Measurements from ENCODE around the gene PNPLA6. TPM values are rescaled to one million over a fixed set of nuclear protein-coding genes. Genes with fewer than 3 reads are reported as not detected.

PNPLA6 gene
- total RNA-seq, 4 donors from 2014 or later, result 115 to 435 (median 147) TPM

DNA sequence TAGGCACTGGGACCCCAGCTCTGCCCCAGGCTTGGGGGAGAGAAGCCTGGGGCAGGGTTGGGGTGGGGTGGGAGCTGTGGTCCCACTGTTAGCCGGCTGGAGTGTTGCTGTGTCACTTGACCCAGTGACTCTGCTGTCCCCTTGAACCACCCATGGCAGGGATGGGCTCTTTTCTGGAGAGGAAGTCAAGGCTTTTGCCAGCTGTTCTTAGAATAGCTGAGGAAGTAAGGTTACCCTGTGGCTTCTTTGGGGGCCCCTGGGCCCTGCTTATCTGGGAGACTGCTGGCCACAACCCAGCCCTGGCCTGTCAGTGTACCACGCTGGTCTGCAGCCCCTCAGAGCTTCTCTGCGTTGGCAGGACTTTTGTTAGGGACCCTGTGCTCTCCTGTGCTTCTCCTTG, 9.1 kb downstream of the PNPLA6 start:
- intact Hi-C loops (cut with DNase I; ENCODE audit: low total_unique reads), result no loop called here
- no peaks in the 10 kb centered on the region for H3K27me3 ChIP-seq
- peak overlapping the region in 2 of 4 donors; percentile 10 to 46 for H3K27ac ChIP-seq
- TF ChIP-seq, protein P1, sequence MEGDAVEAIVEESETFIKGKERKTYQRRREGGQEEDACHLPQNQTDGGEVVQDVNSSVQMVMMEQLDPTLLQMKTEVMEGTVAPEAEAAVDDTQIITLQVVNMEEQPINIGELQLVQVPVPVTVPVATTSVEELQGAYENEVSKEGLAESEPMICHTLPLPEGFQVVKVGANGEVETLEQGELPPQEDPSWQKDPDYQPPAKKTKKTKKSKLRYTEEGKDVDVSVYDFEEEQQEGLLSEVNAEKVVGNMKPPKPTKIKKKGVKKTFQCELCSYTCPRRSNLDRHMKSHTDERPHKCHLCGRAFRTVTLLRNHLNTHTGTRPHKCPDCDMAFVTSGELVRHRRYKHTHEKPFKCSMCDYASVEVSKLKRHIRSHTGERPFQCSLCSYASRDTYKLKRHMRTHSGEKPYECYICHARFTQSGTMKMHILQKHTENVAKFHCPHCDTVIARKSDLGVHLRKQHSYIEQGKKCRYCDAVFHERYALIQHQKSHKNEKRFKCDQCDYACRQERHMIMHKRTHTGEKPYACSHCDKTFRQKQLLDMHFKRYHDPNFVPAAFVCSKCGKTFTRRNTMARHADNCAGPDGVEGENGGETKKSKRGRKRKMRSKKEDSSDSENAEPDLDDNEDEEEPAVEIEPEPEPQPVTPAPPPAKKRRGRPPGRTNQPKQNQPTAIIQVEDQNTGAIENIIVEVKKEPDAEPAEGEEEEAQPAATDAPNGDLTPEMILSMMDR (IDR thresholded peaks at IDR 0.05), result no peak
- no peak for TF ChIP-seq EP300 (IDR thresholded peaks at IDR 0.05; ENCODE audit: low read depth)
- no peak for TF ChIP-seq POLR2AphosphoS5 (IDR thresholded peaks at IDR 0.05)
- no peak for TF ChIP-seq POLR2A (IDR thresholded peaks at IDR 0.05)
- 72 to 83% methylated on average over 2 to 3 of the region's 3 CpGs for WGBS, 2 donors (ENCODE audit: low coverage in 1 of 2)
- H3K4me3 ChIP-seq, result no peak overlapping the region
- H3K9me3 ChIP-seq, result no peaks in the 10 kb centered on the region
- DNase-seq, result no peak
- H3K4me1 ChIP-seq, result peaks cover 0 to 17% (median 0%) of the 10 kb centered on the region in 4 donors
- peaks cover 0 to 27% (median 13%) of the 10 kb centered on the region in 4 donors for H3K36me3 ChIP-seq
- in situ Hi-C loops (cut with MboI; ENCODE audit: low pct_ligation_motif_present in 1 of 4, low pct_unique_long_range_greater_than_20kb in 1 of 4, low sequenced_read_pairs in 3 of 4), result no loop called here

DNA sequence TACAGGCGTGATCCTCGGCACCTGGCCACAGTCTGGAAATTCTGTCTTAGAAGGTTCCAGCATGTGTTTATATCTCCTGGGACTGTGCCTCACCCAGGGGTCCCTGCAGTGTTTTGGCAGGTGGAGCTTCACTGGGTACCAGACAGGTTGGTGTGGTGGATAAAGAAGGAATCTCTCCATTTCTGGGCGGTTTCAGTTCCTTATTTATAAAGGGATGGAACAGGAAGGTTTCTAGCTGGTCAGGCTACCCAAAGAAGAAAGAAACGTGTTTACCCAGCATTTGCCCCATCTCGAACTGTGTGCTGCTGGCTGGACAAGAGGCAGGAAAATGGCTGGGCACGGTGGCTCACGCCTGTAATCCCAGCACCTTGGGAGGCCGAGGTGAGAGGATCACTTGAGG, 9.8 kb downstream of the PNPLA6 start:
- Histone ChIP-seq H3K27me3 (no peaks in the 10 kb centered on the region), H3K4me3 (no peak overlapping the region), H3K9me3 (no peaks in the 10 kb centered on the region), H3K36me3 (peaks cover 0 to 21% (median 12%) of the 10 kb centered on the region in 4 donors), H3K27ac (peak overlapping the region in 2 of 4 donors; percentile 10 to 46), H3K4me1 (peaks cover 0 to 17% (median 0%) of the 10 kb centered on the region in 4 donors)
- TF ChIP-seq POLR2A (IDR thresholded peaks at IDR 0.05) (no peak), EP300 (IDR thresholded peaks at IDR 0.05; ENCODE audit: low read depth) (no peak), POLR2AphosphoS5 (IDR thresholded peaks at IDR 0.05) (no peak)
- TF ChIP-seq, protein P1 (IDR thresholded peaks at IDR 0.05), result no peak
- WGBS, 2 donors (ENCODE audit: low coverage in 1 of 2), result 78 to 84% methylated on average over 6 to 8 of the region's 8 CpGs
- intact Hi-C loops (cut with DNase I; ENCODE audit: low total_unique reads), result no loop called here
- in situ Hi-C loops (cut with MboI; ENCODE audit: low pct_ligation_motif_present in 1 of 4, low pct_unique_long_range_greater_than_20kb in 1 of 4, low sequenced_read_pairs in 3 of 4), result no loop called here
- no peak for DNase-seq

- Histone ChIP-seq H3K36me3 (peaks cover 0 to 15% (median 9%) of the 10 kb centered on the region in 4 donors), H3K27me3 (no peaks in the 10 kb centered on the region), H3K4me3 (no peak overlapping the region), H3K9me3 (no peaks in the 10 kb centered on the region), H3K27ac (peak overlapping the region in 2 of 4 donors; percentile 8 to 46), H3K4me1 (peaks cover 0 to 17% (median 1%) of the 10 kb centered on the region in 4 donors)
- in situ Hi-C loops (cut with MboI; ENCODE audit: low pct_ligation_motif_present in 1 of 4, low pct_unique_long_range_greater_than_20kb in 1 of 4, low sequenced_read_pairs in 3 of 4) (no loop called here), intact Hi-C loops (cut with DNase I; ENCODE audit: low total_unique reads) (no loop called here)
- 26% methylated on average over 1 of the region's 1 CpG; no CpG with 5 or more reads in 1 of the 2 donors for WGBS, 2 donors (ENCODE audit: low coverage in 1 of 2)
- TF ChIP-seq POLR2A (IDR thresholded peaks at IDR 0.05) (no peak), EP300 (IDR thresholded peaks at IDR 0.05; ENCODE audit: low read depth) (no peak), POLR2AphosphoS5 (IDR thresholded peaks at IDR 0.05) (peak in 1 of 3 donors; percentile 19)
- DNase-seq, result no peak
Measured at GRCh38 chr19:7545904-7546303, 10.4 kb downstream of the PNPLA6 start.

- no peak overlapping the region for H3K4me3 ChIP-seq
- peaks cover 0 to 10% (median 5%) of the 10 kb centered on the region in 4 donors for H3K36me3 ChIP-seq
- H3K9me3 ChIP-seq, result no peaks in the 10 kb centered on the region
- H3K4me1 ChIP-seq, result peaks cover 0 to 17% (median 1%) of the 10 kb centered on the region in 4 donors
- 78 to 85% methylated on average over 3 of the region's 3 CpGs for whole genome bisulfite sequencing, 2 donors (ENCODE audit: low coverage in 1 of 2)
- H3K27me3 ChIP-seq, result no peaks in the 10 kb centered on the region
- intact Hi-C loops (cut with DNase I; ENCODE audit: low total_unique reads) (no loop called here), in situ Hi-C loops (cut with MboI; ENCODE audit: low pct_ligation_motif_present in 1 of 4, low pct_unique_long_range_greater_than_20kb in 1 of 4, low sequenced_read_pairs in 3 of 4) (no loop called here)
- no peak for DNase-seq
- TF ChIP-seq, protein P1 (IDR thresholded peaks at IDR 0.05), result no peak
- no peak for TF ChIP-seq POLR2AphosphoS5 (IDR thresholded peaks at IDR 0.05)
- no peak for TF ChIP-seq EP300 (IDR thresholded peaks at IDR 0.05; ENCODE audit: low read depth)
- no peak for TF ChIP-seq POLR2A (IDR thresholded peaks at IDR 0.05)
- no peak overlapping the region for H3K27ac ChIP-seq
Measured at GRCh38 chr19:7547159-7547558, 11.6 kb downstream of the PNPLA6 start.

Data from transverse colon (tissue), 4 donors.